Measurements from ENCODE around the gene IGFBPL1.
"Not testable (repeated sequence)": the region's sequence is repeated elsewhere in the genome, so short reads cannot be mapped to it uniquely, and the experiment has no call there.

Gene IGFBPL1, protein sequence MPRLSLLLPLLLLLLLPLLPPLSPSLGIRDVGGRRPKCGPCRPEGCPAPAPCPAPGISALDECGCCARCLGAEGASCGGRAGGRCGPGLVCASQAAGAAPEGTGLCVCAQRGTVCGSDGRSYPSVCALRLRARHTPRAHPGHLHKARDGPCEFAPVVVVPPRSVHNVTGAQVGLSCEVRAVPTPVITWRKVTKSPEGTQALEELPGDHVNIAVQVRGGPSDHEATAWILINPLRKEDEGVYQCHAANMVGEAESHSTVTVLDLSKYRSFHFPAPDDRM

DNA sequence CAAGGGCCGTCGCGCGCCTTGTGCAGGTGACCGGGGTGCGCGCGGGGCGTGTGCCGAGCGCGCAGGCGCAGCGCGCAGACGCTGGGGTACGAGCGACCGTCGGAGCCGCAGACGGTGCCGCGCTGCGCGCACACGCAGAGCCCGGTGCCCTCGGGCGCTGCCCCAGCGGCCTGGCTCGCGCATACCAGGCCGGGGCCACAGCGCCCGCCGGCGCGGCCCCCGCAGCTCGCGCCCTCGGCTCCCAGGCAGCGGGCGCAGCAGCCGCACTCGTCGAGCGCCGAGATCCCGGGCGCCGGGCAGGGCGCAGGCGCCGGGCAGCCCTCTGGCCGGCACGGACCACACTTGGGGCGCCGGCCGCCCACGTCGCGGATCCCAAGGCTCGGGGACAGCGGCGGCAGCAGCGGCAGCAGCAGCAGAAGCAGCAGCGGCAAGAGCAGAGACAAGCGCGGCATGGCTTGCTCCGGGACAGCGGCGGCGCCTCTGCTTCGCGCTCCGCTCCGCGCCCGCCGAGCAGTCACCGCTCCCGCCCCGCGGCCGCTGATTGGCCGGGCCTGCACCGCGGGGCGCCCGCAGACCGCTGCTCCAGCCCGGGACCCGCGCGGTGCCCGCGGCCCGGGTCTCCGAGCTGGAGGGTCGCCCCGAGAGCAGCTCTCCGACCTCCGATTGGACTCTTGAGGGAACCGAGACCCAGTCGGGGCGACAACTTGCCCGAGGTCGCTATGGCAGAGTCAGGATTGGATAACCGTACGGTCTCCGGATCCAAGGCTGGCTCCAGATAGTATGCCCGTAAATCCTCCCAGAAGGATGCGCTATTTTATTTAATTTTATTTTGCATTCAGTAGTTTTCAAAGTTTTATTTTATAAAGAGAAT lies at the start of gene IGFBPL1:
Gene IGFBPL1, minus strand, starts transcription at position 482 of the 871 bp plus-strand sequence. Its CDS starts 30 bp downstream, at position 452.
- DNase-seq (ENCODE audit: low read depth, low spot score) = no peak

DNA sequence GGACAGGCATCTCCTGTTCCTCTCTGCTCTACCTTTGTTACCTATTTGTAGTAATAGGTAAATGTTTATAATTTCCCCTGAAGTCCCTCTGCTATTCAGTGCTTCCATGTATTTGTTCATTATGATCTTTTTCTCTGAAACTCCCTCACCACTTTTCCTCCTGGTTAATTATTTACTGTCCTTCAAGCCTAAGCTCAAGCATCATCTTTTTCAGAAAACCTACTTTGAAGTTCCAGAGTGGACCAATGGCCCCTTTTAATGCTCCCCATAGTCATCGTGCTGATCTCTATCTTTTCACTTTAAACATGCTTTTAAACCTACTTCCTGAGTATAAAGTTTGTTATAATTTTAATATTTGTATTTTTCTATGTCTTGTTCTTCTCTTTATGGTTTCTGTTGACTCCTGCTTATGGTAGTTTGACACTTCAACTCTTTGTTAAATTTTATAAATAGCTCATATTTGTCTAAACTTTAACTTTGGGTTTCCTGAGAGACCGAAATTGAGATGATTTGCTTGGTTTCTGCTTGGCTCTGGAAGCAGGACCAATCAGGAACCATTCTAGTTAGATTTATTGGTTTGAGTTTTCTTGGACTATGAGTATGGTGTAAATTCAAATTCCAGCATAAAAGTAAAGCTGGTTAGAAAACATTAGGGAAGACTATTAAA lies 48.5 kb upstream of the IGFBPL1 start:
- DNase-seq (ENCODE audit: low read depth, low spot score) = not testable (repeated sequence)

DNA sequence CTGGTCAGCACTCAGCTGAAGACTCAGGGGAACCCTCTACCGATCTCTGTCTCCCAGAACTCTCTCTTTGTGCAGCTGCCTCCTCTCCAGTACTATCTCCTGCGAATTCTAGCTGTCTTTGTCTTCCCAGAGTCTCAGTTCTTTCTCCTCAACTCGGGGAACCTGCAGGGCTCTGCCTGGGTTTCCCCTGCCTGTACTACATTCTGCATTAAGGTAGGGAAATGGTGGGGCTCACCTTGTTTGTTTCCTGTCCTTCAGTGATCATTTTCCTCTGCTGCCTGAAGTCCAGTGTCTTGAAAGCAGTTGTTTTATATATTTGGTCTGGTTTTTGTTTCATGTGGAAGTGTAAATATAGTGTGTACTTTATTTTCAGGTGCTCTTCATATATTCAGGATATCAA lies 43.1 kb upstream of the IGFBPL1 start:
- no peak for DNase-seq (ENCODE audit: low read depth, low spot score)

DNA sequence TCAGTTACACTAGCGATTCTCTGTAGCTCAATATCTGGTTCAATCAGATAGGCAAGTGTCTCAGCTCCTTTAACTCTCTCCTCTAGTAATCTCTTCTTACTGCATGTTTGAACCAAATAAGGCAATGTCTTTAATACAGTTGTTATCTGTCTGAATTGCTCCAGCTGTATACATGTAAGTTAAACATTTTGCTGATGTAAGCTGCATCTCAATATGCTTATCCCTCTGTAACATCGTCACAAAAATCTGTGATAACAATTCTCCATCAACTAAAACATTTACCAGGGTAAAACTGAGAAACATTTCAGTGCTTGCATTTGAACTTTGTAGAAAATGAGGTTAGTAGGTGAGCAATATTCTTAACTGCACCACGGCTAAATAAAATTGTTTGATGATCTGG lies 29.6 kb upstream of the IGFBPL1 start:
- DNase-seq (ENCODE audit: low read depth, low spot score) = no peak

DNA sequence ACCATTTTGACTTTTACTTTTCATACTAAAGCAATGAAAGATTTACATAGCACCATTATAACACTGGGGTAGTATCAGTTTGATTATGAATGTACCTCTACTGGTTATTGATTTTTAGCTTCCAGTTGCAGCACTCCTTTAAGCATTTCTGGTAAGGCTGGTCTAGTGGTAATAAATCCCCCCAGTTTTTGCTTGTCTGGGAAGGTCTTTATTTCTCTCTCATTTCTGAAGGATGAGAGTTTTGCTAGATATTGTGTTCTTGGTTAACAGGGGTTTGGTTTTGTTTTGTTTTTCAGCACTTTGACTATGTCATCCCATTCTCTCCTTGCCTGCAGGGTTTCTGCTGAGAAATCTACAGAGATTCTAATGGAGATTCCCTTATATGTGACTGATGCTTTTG lies 26.9 kb upstream of the IGFBPL1 start:
- no peak for DNase-seq (ENCODE audit: low read depth, low spot score)

DNA sequence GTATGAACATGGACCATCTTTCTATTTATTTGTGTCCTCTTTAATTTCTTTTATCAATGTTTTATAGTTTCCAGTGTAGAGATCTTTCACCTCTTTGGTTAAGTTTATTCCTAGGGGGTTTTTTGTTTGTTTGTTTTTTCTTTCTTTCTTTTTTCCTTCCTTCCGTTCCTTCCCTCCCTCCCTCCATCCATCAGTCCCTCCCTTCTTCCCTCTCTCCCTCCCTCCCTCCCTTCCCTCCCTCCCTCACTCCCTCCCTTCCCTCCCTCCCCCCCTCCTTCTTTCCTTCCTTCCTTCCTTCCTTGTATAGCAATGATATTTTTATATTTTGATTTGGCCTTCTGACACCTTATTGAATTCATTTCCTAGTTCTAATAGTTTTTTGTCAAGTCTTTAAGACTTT lies 23.4 kb upstream of the IGFBPL1 start:
- no peak for DNase-seq (ENCODE audit: low read depth, low spot score)

DNA sequence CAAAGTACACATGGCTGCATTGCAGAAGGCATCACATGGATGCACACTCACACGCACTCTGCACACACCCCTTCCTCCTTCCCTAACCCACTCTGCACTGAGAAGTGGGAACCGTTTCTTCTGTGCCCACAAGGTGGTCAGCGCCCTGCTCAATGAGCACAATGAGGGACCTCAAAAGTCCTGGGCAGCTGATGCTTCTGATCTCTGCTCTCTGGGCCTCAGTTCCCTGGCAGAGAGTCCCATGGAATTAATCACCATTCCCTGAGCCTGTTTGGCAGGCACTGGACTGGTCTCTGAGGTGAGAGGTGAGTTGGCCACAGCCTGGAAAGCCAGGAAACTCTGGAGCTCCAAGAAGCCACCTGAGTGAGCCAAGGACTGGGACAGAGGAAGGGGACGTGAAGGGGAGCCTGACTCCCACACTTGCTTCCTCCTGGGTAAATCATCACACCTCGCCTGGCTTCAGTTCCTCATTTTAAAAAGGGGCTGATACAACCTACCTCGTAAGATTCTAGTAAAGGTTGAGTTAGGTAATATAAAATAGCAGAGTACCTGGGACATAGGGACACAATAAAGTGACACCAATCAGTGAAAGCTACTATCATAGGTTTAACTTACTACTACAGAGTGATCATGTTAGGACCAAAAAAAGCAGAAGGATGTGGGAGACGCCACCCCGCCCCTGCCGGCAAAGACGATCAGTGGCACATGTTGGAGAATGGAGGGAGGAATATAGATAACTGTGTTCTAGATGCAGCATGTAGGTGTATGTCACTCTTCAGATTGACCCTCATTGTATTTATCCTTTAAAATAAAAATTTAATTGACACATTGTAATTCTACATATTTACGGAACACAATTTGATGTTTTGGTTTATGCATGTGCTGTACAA lies 21.1 kb upstream of the IGFBPL1 start:
- DNase-seq (ENCODE audit: low read depth, low spot score) = no peak

DNA sequence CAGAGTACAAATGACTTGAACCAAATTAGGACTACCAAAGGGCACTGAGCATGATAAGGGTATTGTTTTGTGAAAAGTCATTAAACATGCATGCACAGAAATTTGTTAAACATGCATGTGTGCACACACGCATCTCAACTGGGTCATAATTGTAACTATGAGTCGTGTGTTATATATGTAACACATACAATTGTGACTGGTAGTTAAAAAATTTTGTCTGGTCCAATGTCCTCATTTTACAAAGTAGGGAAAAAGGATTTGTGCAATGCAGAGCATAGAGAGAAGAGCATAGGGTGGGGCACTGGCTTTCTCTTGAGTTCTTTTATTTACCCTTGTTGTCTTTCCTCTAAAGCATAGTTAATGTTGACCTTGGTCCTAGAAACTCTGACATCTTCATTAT lies 19.3 kb upstream of the IGFBPL1 start:
- DNase-seq (ENCODE audit: low read depth, low spot score) = no peak

DNA sequence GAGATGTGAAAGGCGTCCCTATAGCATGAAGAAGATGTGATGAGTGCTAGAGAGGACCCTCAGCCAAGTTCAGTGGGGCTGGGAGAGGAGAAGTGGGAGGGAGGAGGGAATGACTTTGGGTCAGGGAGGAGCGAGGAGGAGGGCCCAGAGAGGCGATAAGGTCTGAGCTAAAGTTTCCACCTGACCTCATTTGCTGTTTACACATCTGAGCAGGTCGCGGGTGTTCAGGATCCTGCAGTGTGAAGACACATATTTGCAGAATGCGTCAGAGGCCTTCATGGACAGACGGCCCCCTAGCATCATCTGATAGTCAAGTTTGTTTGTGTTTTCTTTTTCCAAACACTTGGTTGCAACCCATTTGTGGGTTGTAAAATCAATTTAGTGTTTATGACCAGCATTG lies 18.9 kb upstream of the IGFBPL1 start:
- no peak for DNase-seq (ENCODE audit: low read depth, low spot score)

DNA sequence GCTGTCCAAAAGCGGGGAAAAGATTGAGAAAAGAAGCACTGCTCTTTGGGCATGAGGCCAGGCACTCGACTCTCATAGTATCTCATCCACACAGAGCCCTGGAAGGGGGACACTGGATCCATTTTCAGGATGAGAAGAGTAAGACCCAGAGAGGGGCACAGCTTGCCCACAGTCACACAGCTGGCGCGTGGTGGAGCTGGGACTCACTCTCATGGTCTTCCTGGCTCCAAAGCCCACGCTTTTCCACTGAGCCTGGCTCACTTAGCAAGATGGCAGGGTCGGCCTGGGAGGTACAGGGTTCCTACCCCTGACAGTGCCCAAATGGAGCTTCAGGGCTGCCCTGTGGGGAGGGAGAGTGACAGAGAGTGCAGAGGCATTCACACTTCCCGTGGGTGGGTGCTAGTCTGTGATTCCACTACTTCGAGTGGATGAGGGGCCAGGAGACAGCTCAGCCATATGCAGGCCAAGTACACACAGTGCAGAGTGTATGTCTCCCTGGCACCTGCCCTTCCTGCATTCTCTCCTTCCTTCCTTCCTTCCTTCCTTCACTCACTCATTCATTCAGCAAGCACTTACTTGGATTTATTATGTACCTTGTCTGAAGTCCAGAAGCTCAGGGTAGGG lies 18.3 kb upstream of the IGFBPL1 start:
- DNase-seq (ENCODE audit: low read depth, low spot score) = no peak

DNA sequence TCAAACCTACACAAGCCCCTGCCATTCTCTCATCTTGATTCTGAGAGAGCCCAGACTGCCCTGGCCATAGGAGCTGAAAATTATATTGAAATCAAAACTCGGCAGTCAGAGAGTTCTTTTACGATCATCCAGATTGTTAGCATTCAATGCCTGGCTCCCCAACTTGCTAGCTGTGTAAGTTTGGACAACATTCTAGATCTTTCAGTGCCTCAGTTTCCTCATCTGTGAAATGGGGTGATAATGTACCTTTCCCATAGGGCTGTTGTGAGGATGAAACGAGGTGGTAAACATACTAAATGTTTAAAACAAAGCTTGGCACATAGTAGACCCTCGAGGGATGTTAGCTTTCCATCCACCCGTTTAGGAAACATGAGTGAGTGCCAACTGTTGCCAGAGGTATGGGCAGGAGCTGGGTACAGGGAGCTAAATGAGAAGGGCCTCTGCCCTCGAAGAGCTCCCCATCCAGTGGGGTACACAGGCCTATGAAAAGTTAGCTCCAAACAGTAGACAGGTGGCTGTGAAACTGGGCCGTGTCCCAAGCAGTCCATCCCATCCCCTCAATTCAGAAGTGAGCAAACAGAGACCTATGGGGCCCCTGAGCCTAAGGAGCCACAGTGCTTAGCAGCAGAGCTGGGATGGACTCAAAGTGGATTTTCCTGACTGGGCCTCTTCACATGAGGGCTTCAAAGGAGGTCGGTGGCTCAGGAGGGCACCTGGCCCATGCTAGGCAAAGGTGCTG lies 17.3 kb upstream of the IGFBPL1 start:
- no peak for DNase-seq (ENCODE audit: low read depth, low spot score)

DNA sequence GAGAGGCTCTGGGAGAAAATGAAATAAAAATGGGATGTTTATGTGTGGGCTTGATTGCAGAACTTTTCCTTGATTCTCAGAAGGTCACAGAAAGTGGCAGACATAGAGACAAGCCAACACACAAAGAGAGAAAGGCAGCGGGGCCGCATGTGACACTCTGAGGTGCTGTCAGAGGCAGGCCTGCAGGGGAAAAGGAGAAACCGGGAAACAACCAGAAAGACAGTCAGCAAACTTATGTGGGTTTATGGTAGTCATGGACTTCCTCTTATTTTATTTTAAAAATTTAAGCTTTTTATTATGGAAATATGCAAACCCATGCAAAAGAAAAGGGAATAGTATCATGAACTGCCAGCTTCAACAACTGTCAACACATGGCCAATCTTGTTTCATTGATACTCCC lies 16.3 kb upstream of the IGFBPL1 start:
- DNase-seq (ENCODE audit: low read depth, low spot score) = no peak

DNA sequence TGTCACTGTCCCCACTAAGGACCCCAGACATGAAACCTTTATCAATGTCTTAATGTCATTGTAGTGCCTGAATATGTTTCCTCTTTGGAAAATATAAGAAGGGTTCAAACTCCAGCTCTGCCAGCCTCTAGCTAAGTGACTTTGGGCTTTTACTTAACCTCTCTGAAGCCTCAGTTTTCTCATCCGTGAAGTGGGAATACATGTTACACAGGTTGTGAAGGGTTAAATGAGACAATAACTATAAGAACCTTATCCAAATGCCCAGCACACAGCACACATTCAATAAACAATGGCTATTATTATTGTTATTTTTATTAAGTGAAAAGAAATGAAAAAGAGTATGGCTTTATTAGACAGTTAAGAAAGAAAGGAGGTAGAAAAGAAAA lies 15.7 kb upstream of the IGFBPL1 start:
- DNase-seq (ENCODE audit: low read depth, low spot score) = no peak

DNA sequence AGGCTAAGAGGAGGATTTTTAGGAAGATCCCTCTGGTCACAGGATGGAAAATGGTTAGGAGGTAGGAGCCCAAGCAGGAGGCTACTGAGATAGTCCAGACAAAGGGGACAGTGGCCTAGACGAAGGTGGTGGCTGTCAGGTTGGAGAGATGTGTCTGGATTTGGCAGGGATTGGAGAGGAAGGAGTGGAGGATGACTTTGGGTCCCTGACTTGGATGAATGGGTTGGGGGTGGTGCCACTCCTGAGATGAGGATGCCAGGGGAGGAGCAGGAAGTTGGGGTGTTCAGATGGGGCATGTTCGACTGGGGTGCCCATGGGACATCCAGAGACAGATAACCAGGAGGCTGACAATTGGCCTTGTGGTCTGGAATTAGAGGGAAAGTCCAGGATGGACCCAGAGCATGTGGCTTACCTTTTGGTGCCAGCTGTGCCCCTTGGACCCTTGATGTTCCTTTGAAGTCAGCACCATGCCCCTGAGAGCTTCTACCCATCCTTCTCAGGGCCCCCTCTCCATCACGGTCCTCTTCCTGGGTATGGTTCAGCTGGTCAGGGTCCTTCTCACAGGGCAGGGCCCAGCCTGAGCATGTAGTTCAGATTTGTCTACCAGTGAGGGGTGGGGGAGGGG lies 15.1 kb upstream of the IGFBPL1 start:
- DNase-seq (ENCODE audit: low read depth, low spot score) = no peak

DNA sequence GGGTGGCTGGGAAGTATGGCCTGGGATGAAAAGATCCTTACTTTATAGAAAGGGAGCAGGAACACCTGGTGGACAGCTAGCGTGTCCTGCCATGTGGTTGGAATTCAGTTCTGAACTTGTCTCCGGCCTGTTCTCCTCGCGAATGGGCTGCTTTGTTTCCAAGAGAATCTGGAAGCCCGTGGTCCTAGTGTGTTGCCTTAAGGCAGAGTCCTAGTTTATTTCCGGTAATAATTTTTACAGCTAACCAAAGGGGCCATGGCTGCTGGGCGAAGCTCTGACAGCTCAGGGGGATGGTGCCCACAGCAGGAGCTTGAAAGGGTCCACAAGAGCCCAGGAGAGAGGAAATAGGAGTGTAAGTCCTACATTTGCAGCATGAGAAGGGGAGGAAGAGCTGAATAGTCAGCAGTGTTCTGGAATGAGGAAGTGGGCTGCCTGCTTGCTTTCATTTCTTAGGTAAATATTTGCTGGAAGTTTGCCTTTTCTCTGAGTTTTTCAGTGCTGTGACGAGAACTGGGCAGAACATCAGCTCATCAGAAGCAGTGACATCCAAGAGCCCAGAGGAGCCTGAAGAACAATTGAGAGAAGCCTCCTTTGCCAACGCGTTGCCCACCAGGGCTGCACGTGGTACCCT lies 13.1 kb upstream of the IGFBPL1 start:
- DNase-seq (ENCODE audit: low read depth, low spot score) = no peak

DNA sequence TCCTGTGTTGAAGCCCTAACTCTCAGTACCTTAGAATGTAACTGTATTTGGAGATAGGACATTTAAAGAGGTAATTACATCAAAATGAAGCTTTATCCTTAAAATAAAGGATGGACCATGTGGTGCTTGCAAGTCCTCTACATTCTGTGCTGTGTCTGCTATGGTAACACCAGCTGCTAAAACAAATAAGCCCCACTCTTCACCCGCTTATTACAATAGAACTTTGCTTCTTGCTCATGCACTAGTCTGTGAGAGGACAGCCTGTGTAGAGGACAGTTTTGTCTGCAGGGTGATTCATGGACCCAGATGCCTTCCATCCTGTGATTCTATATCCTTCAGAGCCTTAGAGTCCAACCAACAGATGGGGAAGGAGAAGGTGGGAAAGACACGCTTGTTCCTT lies 12.5 kb upstream of the IGFBPL1 start:
- no peak for DNase-seq (ENCODE audit: low read depth, low spot score)

DNA sequence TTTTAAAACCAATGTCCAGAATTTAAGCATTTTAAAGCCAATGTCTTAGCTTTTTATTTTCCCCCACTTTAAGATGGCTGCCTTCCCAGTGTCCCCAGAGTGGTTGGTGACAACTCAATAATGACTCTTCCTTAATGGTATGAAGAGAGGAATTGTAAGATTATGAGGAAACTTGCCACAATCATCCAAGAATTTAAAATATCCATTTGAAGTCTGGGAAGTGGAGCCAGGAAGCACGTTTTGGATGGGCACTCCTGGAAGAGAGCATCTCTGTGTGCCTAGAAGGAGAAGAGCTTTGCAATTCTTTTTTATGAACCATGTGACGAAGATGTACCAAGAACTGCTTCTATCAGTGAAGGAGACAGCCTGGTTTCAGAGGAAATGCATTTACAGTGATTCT lies 11.3 kb upstream of the IGFBPL1 start:
- DNase-seq (ENCODE audit: low read depth, low spot score) = no peak

DNA sequence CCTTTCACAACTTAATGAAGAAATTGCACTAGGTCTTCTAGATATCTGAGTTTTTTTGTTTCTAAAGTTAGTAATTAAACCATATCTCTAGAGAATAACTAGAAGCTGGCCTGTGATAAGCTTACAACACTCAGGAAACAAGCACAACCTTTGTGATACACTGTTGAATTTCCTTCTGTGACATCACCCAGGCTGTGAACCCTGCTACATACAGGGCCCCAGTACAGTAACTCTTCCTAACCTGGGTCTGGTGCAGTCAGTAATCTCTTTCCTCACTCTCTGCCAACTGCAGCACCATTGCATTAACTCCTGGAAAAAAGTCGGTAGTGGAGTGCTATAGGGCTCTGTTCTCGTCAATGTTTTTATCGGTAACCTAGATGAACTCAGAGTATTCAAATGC lies 10.6 kb upstream of the IGFBPL1 start:
- no peak for DNase-seq (ENCODE audit: low read depth, low spot score)

DNA sequence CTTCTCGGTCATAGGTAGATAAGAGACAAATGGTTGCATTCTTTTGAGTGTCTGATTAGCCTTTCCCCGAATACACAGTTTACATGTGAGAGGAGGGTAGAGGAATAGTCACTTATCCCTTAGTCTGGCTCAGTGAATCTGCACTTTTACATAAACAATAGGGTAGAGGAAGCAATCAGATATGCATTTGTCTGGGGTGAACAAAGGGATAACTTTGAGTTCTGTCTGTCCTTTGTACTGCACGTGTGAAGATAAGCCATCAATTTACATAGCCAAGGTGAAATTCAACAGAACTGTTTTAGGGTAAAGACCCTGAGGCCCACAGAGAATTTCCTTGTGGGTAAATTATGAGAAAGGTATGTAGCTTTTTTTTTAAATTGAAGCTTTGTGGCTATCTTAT lies 10.1 kb upstream of the IGFBPL1 start:
- DNase-seq (ENCODE audit: low read depth, low spot score) = no peak
